Right lobe of liver (tissue), 4 donors: ENCODE results near the gene DOHH.

Source experiments
- CTCF ChIP-seq, 4 donors: fragments of 200-600 bp in 3 of 4; fragments of 450-650 bp in 1 of 4; IDR thresholded peaks; one replicate each; pipeline versions ENCODE4 v1.5.1 to v1.8.0; 2016 to 2022; ENCODE audit warnings: antibody characterized with exemption in 4 of 4, mild to moderate bottlenecking in 2 of 4
- POLR2A ChIP-seq: fragments of 450-650 bp; IDR thresholded peaks from one replicate; pipeline ENCODE4 v1.6.1; 2017; ENCODE audit warnings: antibody characterized with exemption, mild to moderate bottlenecking
- donor health status: DM: no; HTN: no; CAD: no.
- donor health status: DM: no; HTN: no; CAD: no.
- donor health status: DM: no; HTN: yes; CAD: no.

DNA sequence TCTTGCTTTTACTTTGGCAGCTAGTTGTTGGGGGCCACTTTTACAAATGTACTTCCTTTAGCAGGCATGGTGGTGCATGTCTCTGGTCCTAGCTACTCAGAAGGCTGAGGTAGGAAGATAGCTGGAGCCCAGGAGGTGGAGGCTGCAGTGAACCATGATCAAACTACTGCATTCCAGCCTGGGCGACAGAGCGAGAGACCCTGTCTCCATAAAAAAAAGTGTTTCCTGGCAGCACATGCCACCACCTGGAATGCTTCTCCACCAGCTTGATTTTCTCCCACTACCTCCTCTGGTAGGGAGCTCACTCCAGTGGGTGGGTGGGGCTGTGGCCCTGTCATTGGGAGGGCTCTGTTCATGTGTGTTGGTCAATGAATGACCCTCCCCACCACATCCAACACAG is 18.2 kb upstream of the DOHH start:
- no peak for TF ChIP-seq POLR2A
- TF ChIP-seq CTCF (IDR thresholded peaks at IDR 0.05), result no peak
